NK-92 (cell line): Measurements from ENCODE around the gene ARID5B.

Experiments
- DNase-seq: peaks from one replicate; lab custom pipeline; 2025; ENCODE audit not compliant: unreplicated experiment; lab: John Stamatoyannopoulos, UW

The ARID5B gene

DNA sequence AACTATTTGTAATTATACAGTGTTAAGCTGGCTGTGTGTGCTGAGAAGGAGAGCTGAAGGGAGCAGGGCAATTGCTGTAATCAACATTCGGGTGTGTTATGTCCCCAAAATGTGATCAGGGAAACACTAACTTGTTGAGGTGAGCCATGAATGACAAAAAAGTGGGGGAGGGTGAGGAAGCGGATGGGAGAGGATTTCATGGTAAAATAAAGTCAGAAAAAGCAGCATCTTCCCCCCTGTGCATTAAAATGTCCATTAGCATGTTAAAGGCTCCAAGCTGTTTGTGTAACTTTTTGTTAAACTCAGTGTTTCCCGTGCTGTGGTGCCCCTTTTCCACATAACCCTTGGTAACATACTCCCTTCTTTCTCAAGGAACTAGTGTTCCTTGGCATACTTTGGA is 84.9 kb downstream of the ARID5B start:
- DNase-seq: no peak

DNA sequence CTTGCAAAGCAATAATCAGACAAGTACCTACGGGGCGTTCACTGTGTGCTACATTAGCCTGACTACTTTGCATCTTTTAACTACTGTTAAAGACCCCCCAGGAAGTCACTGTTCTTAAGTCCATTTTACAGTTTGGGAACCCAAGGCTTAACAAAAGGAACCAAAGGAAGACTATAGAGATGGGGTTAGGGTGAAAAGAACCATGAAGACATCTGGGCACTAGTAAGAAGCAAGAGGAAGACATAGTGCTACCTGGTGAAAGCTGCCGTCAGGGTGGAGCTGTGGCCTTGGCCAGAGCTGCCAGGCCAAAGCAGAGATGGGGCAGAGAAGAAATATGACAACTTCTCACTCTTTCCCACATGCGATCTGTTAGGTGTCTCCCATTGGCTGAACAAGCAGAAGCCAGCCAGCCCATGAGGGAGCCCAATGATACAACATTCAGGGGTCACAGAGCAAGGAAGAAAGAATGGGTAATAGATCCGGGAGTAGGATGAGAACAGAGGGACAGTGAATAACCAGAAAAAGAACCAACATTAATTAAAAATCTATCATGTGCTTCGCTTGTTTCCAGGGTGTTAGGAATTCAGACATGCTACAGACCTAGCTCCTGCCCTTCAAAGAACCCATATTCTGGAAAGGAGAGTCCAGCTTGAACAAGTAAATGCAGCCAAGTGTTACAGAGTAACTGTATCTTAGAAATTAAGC is 85.4 kb downstream of the ARID5B start:
- no peak for DNase-seq

DNA sequence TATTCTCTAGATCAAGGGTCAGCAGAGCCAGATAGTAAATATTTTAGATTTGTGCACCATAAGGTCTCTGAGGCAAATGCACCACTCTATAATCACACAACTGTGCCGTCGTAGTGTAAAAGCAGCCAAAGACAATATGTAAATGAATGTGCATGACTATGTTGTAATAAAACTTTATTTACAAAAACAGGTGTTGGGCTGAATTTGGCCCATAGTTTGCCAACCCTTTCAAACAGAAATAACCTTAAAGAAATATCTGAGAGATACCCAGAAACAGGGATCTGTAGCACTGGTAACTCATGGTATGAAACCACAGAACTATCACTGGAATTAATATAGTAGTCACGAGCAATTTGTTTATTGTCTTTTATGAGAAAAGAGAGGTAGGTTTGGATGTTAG is 86.0 kb downstream of the ARID5B start:
- no peak for DNase-seq

DNA sequence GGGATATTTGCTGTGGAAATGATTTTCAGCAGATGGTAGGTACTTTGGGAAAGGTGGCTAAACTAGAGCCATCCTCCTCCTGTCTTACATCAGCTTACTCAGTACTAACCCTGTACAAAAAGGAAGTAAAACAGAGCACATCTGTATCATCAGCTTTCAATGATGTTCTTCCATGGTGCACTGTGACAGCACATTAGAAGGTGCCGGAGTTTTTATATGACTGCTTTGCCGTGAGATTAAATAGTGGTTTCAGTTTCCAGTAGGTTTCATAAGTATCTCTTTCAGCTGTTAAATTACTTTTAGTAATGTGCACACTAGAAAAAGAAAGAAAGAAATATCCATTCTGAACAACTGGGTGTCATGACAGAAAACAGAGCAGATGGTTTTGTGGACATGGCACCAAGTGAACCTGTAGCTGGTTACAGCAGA is 86.5 kb downstream of the ARID5B start:
- no peak for DNase-seq

DNA sequence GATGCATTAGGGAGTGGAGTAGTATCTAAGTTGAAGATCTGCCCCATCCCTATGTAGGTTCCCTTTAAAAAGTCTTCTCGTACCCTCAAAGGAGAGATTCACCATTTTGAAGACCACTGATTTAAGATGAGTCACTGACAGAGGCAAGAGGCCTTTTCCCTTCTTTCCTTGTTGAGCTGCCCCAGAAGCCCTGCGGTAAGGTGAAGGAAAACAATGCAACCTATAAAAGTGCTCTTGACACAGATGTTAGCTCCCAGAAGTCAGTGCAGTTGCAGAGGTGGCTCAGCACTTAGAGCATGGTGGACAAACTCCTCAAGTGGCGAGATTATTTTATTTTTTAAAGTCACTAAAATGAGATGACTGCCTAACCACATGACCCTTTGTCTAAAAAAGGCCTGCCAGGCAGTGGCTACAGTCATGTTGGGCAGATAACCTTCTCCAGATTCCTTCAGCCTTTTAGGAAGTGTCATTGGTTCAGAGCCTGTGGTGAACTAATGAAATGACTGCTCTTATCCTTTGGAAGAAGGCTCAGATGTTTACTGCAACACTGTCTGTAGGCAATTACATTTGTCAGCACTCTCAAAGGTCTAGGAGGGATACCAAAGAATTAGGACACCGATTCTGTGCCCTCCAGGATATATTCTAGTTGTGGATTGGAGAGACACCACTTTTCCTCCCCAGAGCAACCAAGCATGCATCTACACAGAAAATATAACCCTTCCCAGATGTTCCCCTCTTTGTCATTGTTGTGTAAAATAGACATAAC is 88.7 kb downstream of the ARID5B start:
- DNase-seq: no peak

DNA sequence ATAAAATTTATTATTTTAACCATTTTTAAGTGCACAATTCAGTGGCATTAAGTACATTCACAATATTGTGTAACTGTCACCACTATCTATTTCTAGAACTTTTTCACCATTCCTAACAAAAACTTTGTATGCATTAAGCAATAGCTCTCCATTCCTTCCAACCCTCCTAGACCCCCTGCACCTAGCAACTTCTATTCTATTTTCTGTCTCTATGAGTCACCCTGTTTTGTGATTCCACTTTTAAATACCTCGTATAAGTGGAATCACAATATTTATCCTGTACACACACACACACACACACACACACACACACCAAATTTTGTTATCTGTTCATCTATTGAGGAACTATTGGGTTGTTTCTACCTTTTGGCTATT is 89.2 kb downstream of the ARID5B start:
- no peak for DNase-seq

DNA sequence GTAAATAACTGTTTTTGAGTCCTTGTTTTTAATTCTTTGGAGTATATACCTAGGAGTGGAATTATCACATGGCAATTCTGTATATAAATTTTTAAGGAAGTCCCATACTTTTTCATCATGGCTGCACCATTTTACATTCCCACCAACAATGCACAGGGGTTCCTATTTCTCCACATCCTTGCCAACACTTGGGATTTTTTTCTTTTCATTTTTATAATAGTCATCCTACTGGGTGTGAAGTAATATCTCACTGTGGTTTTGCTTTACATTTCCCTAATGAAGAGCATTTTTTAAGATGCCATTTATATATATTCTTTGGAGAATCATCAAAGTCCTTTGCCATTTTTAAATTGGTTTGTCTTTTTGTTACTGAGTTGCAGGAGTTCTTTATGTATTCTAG is 89.7 kb downstream of the ARID5B start:
- DNase-seq: no peak

DNA sequence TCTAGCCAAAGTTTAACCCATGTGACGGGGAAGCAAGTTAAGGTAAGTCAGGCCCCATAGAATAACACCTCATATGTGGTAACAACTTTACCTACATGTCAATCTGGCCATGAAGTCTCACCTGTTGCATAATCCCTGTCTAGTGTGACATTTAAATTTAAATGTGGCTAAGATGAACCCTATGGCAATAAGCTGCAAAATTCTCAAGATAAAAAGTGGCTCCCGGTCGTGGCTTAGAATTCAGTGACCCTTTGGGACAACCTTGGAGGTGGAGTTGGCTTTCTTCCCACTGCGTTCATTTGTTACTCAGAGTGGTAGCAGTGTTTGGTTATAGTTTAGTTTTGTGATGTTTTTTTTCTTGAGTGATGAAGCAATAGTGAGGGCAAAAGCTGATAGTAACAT is 90.6 kb downstream of the ARID5B start:
- DNase-seq: no peak

DNA sequence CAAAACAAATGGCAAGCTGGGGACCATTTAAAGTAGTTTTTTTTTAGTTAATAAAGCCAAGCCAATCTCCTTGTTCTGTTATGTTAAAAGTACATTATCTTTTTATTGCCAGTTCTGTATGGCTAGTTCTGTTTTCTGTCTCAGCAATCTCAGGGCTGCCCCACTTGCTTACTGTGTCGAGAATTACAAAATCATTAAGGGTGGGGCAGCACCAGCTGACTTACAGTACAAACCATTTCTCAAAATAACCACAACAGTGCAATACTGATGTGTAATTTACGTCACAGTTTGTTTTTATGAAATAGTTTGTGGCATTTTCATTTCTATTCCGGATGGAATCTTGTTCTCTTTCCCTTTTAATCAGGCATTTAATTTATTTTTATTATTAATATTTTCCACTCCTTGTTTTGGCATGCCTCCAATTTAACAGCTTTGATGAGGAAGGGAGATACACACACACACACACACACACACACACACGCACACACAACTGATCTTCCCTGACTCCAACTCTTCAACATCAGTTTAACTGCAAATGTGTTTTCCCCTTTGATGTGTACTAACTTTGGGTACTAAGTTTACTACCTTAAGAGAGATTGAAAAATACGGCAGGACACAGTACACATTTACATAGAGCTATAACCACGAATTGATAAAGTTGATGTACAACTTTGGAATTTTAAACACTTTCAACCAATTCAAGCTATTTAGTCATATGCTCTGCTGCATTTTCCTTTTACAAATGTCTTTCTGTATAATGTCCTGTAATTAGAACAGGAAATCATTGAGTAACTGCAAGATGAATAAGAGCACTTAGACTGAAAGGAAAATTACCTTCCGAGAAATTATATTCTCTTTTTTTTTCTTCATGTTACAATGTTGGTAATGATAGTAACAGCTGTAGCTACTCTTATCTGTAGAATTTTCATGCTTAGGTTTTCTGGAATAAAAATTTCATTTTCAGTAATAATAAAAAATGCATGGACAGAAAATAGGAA is 91.5 kb downstream of the ARID5B start:
- no peak for DNase-seq

DNA sequence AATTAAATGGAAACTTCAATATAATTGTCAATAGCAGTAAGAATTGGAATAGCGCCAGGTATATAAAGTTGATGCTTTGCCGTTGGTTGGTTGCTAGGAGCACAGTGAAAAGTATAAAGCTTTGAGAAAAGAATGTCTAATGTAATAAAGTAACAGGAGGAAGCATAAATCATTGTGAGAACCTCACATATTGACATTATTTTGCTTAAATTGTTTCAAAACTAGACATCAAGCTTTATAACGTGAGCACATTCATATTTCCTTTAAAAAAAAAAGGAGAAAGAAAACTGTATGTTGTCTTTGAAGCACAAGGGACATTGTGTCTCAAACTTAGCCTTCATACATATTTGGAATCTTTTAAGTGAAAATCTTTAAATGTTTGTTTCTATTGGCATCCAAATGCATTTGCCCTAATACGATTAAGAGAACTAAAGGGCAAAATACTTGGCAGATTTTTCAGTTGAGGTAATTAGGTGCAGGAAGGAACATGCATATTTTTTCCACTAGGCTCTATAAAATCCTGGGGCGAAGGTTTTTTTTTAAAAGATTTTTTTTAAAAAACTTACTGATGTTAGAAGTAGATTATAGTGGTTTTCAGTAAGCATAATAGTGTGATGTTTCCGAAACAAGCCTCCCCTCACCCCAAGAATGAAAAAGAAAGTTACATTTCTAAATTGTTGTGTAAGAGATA is 92.4 kb downstream of the ARID5B start:
- no peak for DNase-seq

DNA sequence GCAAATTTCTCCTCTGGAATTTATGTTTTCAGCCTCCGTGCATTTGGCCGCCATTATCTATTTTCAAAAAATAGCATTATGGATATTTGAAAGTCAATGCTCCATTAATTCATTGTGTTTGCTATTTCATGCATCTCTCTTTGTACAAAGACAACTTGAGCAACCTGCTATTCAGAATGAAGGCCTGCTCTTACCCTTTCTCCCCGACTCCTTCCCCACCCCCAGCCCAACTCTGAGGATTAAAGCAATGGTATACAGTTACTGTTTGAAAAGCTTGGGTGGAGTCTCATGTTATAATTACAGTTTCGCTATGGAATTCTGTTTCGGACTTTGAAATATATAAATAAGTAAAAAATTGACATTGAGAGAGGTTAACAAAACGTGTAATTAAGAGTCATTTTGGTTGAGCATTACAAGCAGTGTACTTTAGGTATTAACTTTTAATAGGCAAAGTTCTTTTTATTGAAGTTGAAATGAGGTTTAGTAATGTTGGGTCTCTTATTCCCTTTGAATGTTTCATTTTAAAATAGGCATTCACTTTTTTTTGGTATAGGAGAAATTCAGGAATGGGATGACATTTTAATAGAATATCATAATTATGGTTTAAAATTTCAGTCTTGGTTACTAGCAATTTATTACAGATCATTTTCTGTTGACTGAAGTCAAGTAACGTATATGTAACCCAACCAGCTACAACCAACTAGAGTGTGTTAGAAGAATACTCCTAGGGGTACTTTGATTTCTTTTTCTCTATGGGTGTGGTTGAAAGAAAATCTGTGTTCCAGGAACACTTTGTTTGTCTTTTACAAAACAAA is 93.1 kb downstream of the ARID5B start:
- DNase-seq: no peak

DNA sequence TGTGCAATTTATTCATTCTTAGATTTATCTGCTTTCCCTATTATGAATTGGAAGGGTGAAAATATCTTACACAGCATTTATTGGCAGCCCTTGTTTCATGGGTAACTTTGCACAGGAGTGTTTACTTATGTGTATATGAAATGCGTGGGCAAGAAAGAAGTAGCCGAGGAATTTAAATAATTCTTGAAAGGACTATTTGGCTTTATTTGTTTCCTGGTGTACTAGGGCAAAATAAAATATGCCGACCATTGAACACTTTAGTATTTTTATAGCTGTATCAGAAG is 93.7 kb downstream of the ARID5B start:
- DNase-seq: no peak

DNA sequence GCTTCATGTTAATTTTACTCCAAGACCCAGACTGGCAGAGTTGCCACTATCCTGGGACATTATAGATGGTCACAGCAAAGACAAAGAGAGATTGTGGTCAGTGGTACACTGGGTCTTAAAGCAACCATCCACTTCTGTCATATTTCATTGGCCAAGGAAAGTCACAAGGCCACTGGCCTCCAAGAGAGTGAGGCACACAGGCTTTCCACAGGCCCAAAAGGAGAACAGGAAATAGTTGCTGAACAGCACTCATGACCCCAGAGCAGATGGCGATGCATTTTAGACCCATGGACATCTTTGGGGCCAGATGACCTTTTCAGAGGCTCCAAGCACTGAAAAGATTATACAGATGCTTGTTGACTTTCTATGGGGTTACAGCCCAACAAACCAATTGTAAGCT is 97.4 kb downstream of the ARID5B start:
- DNase-seq: no peak

DNA sequence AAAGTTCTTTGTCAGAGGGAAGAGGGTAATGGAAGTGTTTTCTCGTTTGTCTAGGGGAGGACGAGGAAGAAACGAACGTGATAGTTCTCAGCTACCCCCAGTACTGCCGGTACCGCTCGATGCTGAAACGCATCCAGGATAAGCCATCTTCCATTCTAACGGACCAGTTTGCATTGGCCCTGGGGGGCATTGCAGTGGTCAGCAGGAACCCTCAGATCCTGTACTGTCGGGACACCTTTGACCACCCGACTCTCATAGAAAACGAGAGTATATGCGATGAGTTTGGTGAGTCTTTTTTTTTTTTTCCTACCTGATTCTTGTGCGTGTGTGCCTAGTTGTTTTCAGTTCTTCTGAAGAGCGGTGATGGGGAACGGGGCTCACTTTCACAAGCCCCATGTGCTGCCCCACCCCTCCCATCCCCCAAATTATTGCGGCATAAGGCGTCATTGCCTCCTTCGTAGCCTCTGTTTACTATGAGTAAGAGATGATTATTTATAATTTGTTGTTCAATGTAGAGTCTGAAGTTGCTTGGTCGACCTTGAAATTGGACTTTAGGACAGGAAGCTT is 98.6 kb downstream of the ARID5B start:
- DNase-seq: no peak

DNA sequence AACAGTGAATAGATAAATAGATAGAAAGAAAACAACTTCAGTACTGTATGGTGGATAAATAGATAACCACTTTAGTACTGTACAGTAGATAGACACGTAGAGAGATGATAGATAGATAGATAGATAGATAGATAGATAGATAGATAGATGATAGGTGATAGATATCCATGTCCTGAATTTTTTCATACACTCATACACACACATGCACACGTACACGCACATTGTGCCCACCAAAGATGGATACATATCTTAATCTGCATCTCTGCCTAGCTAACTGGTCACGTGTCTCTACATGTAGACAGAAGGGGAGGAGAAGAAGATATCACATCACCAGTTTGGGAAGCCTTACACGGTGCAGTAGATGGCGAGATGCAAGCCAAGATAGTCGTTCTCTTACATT is 99.2 kb downstream of the ARID5B start:
- no peak for DNase-seq

DNA sequence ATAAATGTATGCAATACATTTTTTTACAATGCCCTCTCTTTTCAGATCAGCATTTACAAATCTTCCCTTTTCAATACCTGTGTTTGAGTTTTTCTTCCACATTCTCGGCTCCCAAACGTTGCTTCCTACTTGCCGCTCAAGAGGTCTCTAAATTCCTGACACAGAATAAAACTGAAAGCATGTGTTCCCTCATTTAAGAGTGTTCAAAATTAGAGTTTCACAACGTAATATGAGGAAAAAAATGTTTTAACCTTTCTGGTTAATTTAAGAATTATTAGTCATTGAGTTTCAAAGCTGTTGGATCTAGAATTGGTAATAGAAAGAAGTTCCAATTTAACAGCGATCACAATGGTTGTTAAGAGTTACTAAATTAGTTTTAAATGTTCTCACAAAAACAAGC is 100.4 kb downstream of the ARID5B start:
- DNase-seq: no peak

DNA sequence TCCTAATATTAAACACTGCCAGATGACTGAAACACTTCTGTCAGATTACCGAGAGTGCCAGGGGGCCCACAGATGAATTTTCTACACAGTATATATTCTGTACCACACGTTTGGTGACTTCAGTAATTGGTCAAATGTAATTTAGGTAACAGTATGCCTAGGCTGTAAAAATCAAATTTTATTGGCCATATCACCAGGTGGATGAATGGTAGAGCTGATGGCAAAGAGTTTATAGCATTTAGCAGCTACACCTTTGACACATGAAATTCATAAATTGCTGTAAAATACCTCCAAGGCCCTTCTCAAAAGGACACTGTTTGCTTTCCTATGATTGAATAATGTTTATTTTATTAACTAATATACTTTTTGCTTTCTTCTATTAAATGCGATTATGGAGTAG is 101.3 kb downstream of the ARID5B start:
- no peak for DNase-seq

DNA sequence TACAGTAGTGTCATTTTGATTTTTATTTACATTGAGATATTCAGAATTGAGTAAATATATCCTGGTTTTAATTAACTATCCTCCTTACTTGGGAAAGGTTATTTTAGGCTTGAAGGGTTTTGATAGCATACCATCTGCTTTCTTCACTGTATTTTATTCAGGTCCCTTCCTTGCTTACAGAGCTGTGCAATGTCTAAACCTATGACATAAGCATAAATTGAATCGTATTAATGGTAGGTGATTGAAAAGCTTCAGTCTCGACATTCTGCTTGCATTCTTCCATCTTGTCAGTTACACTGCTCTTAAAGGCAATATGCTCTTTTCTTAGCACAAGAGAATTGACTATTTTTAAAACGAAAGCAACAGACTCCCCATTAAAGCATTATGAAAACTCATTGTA is 102.5 kb downstream of the ARID5B start:
- DNase-seq: no peak

DNA sequence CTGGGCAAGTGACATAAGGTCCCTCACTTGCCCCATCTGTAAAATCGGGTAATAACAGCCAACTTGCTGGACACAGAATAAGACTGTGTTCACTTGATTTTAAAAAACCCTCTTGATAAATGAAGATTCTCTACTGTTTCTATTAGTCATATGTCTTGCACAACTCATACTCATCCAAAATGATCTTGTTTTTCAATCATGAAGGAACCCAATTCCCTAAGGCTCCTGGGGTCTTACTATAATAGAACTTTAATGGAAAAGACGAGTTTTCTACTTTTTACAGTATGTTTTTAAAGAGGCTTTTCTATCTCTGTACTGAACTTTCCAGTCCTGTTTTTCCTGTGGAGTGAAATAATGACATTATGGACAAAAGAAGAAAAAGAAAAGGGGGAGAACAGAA is 103.8 kb downstream of the ARID5B start:
- DNase-seq: no peak

DNA sequence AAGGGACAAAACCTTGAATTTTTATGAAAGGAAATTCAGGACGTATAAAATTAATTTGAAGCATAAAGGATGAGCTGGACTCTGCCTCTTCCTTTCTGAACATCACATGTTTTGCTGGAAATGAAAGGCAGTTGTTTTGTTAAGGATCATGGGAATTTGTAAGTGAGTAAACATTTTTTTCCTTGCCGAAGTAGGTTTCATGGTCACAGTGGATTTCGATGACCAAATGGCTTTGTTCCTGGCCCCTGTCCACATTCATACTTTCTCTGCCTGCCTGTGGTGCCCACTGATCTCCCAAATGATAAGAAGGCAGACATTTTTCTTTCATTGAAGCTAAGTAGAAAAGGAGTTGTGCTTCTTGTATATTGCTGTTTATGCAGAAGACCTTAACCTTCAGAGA is 104.2 kb downstream of the ARID5B start:
- DNase-seq: no peak
